ENCODE data around the gene MFAP1. TPM values are rescaled to one million over a fixed set of nuclear protein-coding genes. Genes with fewer than 3 reads are reported as not detected.
A peak's percentile ranks its signal among the peaks of the same experiment; 100 is the strongest.

Gene MFAP1
- total and polyA plus RNA-seq, 4 donors, result 7.9 to 8.3 (median 8.1) TPM

GRCh38 chr15:43800286-43801141 lies 24.0 kb downstream of the MFAP1 start, which contains the start of gene HYPK:
HYPK (plus strand) TSS chr15:43800599; CDS start chr15:43800623, 24 bp downstream.
- peak; percentile 93 for DNase-seq (ENCODE audit: low spot score)
- TF ChIP-seq FOXA2 (IDR thresholded peaks at IDR 0.05), result no peak
- TF ChIP-seq GABPA (IDR thresholded peaks at IDR 0.05 in 1 of 2, conservative IDR thresholded peaks at IDR 0.05 in 1 of 2), result peak; percentile 88 to 97
- peak; percentile 61 for TF ChIP-seq MAX (IDR thresholded peaks at IDR 0.05)
- peak; percentile 96 for TF ChIP-seq YY1 (IDR thresholded peaks at IDR 0.05)
- TF ChIP-seq SP1 (IDR thresholded peaks at IDR 0.05), result peak; percentile 47
- TF ChIP-seq EGR1 (IDR thresholded peaks at IDR 0.05; ENCODE audit: low read depth in 2 of 2), result no peak
- TF ChIP-seq ATF3 (IDR thresholded peaks at IDR 0.05), result no peak
- TF ChIP-seq REST (IDR thresholded peaks at IDR 0.05), result peak; percentile 69
- no peak for TF ChIP-seq CTCF (IDR thresholded peaks at IDR 0.05; ENCODE audit: low read depth, low read length, missing input control)
- Histone ChIP-seq H3K36me3 (ENCODE audit: control insufficient read depth in 4 of 4, insufficient read depth in 3 of 4, low read depth in 1 of 4, low read length in 3 of 4) (peaks cover 3 to 32% (median 20%) of the 10 kb centered on the region in 4 donors), H3K4me1 (ENCODE audit: control insufficient read depth in 4 of 4, insufficient read depth in 4 of 4, low read length in 3 of 4) (peaks cover 0 to 8% (median 6%) of the 10 kb centered on the region in 4 donors), H3K9me3 (ENCODE audit: control insufficient read depth in 4 of 4, low read length in 3 of 4) (no peaks in the 10 kb centered on the region), H3K9ac (ENCODE audit: low read depth in 1 of 2, low read length in 2 of 2) (peak within 1 kb of the TSS; percentile 69 to 96), H3K4me3 (ENCODE audit: low read depth in 1 of 3, low read length in 3 of 3) (peak within 1 kb of the TSS; percentile 81 to 98 (median 95)), H3K27ac (ENCODE audit: low read depth in 1 of 2, low read length in 2 of 2) (peak within 1 kb of the TSS; percentile 95 to 98), H3K27me3 (ENCODE audit: control insufficient read depth in 4 of 4, insufficient read depth in 4 of 4, low read length in 3 of 4) (no peaks in the 10 kb centered on the region)
- WGBS, result 8% methylated on average over 44 of the region's 44 CpGs

- Histone ChIP-seq H3K4me1 (ENCODE audit: control insufficient read depth in 4 of 4, insufficient read depth in 4 of 4, low read length in 3 of 4) (peaks cover 1 to 8% (median 6%) of the 10 kb centered on the region in 4 donors), H3K9me3 (ENCODE audit: control insufficient read depth in 4 of 4, low read length in 3 of 4) (no peaks in the 10 kb centered on the region), H3K27ac (ENCODE audit: low read depth in 1 of 2, low read length in 2 of 2) (peak within 1 kb of the TSS; percentile 95 to 98), H3K9ac (ENCODE audit: low read depth in 1 of 2, low read length in 2 of 2) (peak within 1 kb of the TSS; percentile 69 to 96), H3K27me3 (ENCODE audit: control insufficient read depth in 4 of 4, insufficient read depth in 4 of 4, low read length in 3 of 4) (no peaks in the 10 kb centered on the region), H3K4me3 (ENCODE audit: low read depth in 1 of 3, low read length in 3 of 3) (peak within 1 kb of the TSS; percentile 81 to 98 (median 95)), H3K36me3 (ENCODE audit: control insufficient read depth in 4 of 4, insufficient read depth in 3 of 4, low read depth in 1 of 4, low read length in 3 of 4) (peaks cover 3 to 31% (median 19%) of the 10 kb centered on the region in 4 donors)
- no peak for DNase-seq (ENCODE audit: low spot score)
- TF ChIP-seq YY1 (IDR thresholded peaks at IDR 0.05) (no peak), HNF4G (IDR thresholded peaks at IDR 0.05) (no peak)
- WGBS, result 94% methylated on average over 8 of the region's 8 CpGs
These were observed 24.6 kb downstream of the MFAP1 start, which contains the start of gene SERINC4 for GRCh38 chr15:43799945-43800285. SERINC4 (minus strand) TSS chr15:43800220; CDS start chr15:43799986, 234 bp downstream.

Measured in liver (tissue), 9 donors.